ENCODE data around the gene ITSN1. TPM values are rescaled to one million over a fixed set of nuclear protein-coding genes. Genes with fewer than 3 reads are reported as not detected.

ITSN1 gene
- total RNA-seq, 1 experiment from 2014 or later, result 50.3 TPM

- DNase-seq (ENCODE audit: low read depth, low spot score) (no peak), ATAC-seq (no peak)
- in situ Hi-C loops (cut with HindIII; ENCODE audit: low pct_unique_long_range_greater_than_20kb, low sequenced_read_pairs), result no loop called here
- no peaks in the 10 kb centered on the region for H3K9me3 ChIP-seq (ENCODE audit: control insufficient read depth, insufficient read depth, low read depth, low read length)
- no peak overlapping the region for H3K4me3 ChIP-seq (ENCODE audit: low read depth in 2 of 2, low read length in 2 of 2)
- no peaks in the 10 kb centered on the region for H3K27me3 ChIP-seq (ENCODE audit: control insufficient read depth, insufficient read depth, low read length)
- intact Hi-C loops (cut with micrococcal nuclease; ENCODE audit: unreplicated experiment), result no loop called here
- TF ChIP-seq TCF7L2 (IDR thresholded peaks at IDR 0.05; ENCODE audit: low read depth, low read length) (no peak), SIN3A (IDR thresholded peaks at IDR 0.05; ENCODE audit: borderline replicate concordance, insufficient read depth, low read depth, low read length) (no peak), REST (IDR thresholded peaks at IDR 0.05; ENCODE audit: insufficient read depth in 1 of 2, low read depth in 2 of 2, low read length in 1 of 2) (no peak), POLR2AphosphoS5 (IDR thresholded peaks at IDR 0.05; ENCODE audit: low read depth, low read length) (no peak), CTCF (IDR thresholded peaks at IDR 0.05) (no peak)
- no TSS peak for BruUV-seq (replicated peaks)
- no peak overlapping the region for H3K27ac ChIP-seq (ENCODE audit: low read length)
- ChIA-PET CTCF (no interaction called here), POLR2A (interaction anchor here (0.6 to 0.7 kb wide), 2 partner anchors 411 to 874 kb away, joined by 5 to 6 read pairs; no protein-coding TSS in a partner anchor)
- H3K4me1 ChIP-seq (ENCODE audit: control insufficient read depth, insufficient read depth, low read length), result 0 out of 2 replicates have a peak, but pooled peaks cover 4% of the 10 kb centered on the region
- H3K36me3 ChIP-seq (ENCODE audit: control insufficient read depth, insufficient read depth, low read length), result no peaks in the 10 kb centered on the region
Measured at GRCh38 chr21:33937931-33938339, 295.6 kb downstream of the ITSN1 start.

GRCh38 chr21:33938381-33938780 lies 296.1 kb downstream of the ITSN1 start:
- H3K27ac ChIP-seq (ENCODE audit: low read length), result no peak overlapping the region
- ChIA-PET CTCF (no interaction called here), POLR2A (interaction anchor here (0.6 kb wide), 1 partner anchor 873 kb away, joined by 5 read pairs; no protein-coding TSS in a partner anchor)
- no peaks in the 10 kb centered on the region for H3K27me3 ChIP-seq (ENCODE audit: control insufficient read depth, insufficient read depth, low read length)
- BruUV-seq (replicated peaks), result no TSS peak
- ATAC-seq (no peak), DNase-seq (ENCODE audit: low read depth, low spot score) (no peak)
- no peaks in the 10 kb centered on the region for H3K36me3 ChIP-seq (ENCODE audit: control insufficient read depth, insufficient read depth, low read length)
- 0 out of 2 replicates have a peak, but pooled peaks cover 4% of the 10 kb centered on the region for H3K4me1 ChIP-seq (ENCODE audit: control insufficient read depth, insufficient read depth, low read length)
- no peak overlapping the region for H3K4me3 ChIP-seq (ENCODE audit: low read depth in 2 of 2, low read length in 2 of 2)
- in situ Hi-C loops (cut with HindIII; ENCODE audit: low pct_unique_long_range_greater_than_20kb, low sequenced_read_pairs), result no loop called here
- intact Hi-C loops (cut with micrococcal nuclease; ENCODE audit: unreplicated experiment), result no loop called here
- TF ChIP-seq CTCF (IDR thresholded peaks at IDR 0.05) (no peak), POLR2AphosphoS5 (IDR thresholded peaks at IDR 0.05; ENCODE audit: low read depth, low read length) (no peak), TCF7L2 (IDR thresholded peaks at IDR 0.05; ENCODE audit: low read depth, low read length) (no peak), SIN3A (IDR thresholded peaks at IDR 0.05; ENCODE audit: borderline replicate concordance, insufficient read depth, low read depth, low read length) (no peak), REST (IDR thresholded peaks at IDR 0.05; ENCODE audit: insufficient read depth in 1 of 2, low read depth in 2 of 2, low read length in 1 of 2) (no peak)
- no peaks in the 10 kb centered on the region for H3K9me3 ChIP-seq (ENCODE audit: control insufficient read depth, insufficient read depth, low read depth, low read length)
